AG04449 (cell line): ENCODE measurements around the gene SYNC.
"Not testable (repeated sequence)": the region's sequence is repeated elsewhere in the genome, so short reads cannot be mapped to it uniquely, and the experiment has no call there.

Experiments
- CTCF ChIA-PET: fragments of 350-600 bp; formaldehyde crosslinking; extraction: SDS; loops from one replicate; lab custom pipeline; 2021; ENCODE audit warnings: antibody characterized with exemption; lab: Yijun Ruan, JAX
- POLR2A ChIA-PET: fragments of 400-600, 350-600 bp; formaldehyde crosslinking; extraction: SDS; loops from one replicate; lab custom pipeline; 2020; ENCODE audit warnings: antibody characterized with exemption, inconsistent platforms; lab: Yijun Ruan, JAX
- DNase-seq: peaks from one replicate; pipeline ENCODE4 v3.0.0-alpha.2; 2010; ENCODE audit warnings: low read depth, low spot score
- H3K4me3 ChIP-seq: 2 replicates; pipeline ENCODE4 v1.5.1; 2011; ENCODE audit warnings: low read depth, mild to moderate bottlenecking, control low read depth, low read length
- CTCF ChIP-seq: IDR thresholded peaks from one replicate; pipeline ENCODE4 v1.5.1; 2011; ENCODE audit warnings: mild to moderate bottlenecking, moderate library complexity, low read length, control low read depth, inconsistent platforms; ENCODE audit not compliant: insufficient read depth; ENCODE audit errors: missing control alignments

The SYNC gene

GRCh38 chr1:32681999-32682398 is 20.6 kb downstream of the SYNC start:
- ChIA-PET CTCF (no interaction called here), POLR2A (interaction anchor here (0.8 to 1.5 kb wide), 2 partner anchors 10 to 13 kb away, joined by 3 read pairs; no protein-coding TSS in a partner anchor)
- no peak for TF ChIP-seq CTCF

GRCh38 chr1:32681509-32681908 is 21.1 kb downstream of the SYNC start:
- TF ChIP-seq CTCF = no peak
- POLR2A ChIA-PET = interaction anchor here (0.8 kb wide), 1 partner anchor 14 kb away, joined by 3 read pairs; no protein-coding TSS in a partner anchor
- no peak for DNase-seq
- H3K4me3 ChIP-seq = no peak overlapping the region
- CTCF ChIA-PET = no interaction called here

More at GRCh38 chr1:32681999-32682398, 20.6 kb downstream of the SYNC start:
- H3K4me3 ChIP-seq = no peak overlapping the region
- DNase-seq = no peak

GRCh38 chr1:32680642-32681041 is 21.9 kb downstream of the SYNC start:
- no peak for DNase-seq
- no peak for TF ChIP-seq CTCF
- H3K4me3 ChIP-seq = no peak overlapping the region
- CTCF ChIA-PET = no interaction called here
- POLR2A ChIA-PET = no interaction called here

- POLR2A ChIA-PET, DNase-seq, H3K4me3 ChIP-seq: not testable (repeated sequence)
- CTCF ChIA-PET = interaction anchor here (0.9 to 1.6 kb wide), 3 partner anchors 8 to 160 kb away, joined by 4 to 5 read pairs (median 5); no protein-coding TSS in a partner anchor
Observed at GRCh38 chr1:32679993-32680392, 22.6 kb downstream of the SYNC start.

GRCh38 chr1:32676945-32677344 is 25.6 kb downstream of the SYNC start:
- ChIA-PET POLR2A (interaction anchor here (0.6 kb wide), 1 partner anchor 11 kb away, joined by 4 read pairs; no protein-coding TSS in a partner anchor), CTCF (interaction anchor here (0.8 to 1.1 kb wide), 2 partner anchors 13 to 96 kb away, joined by 3 read pairs; no protein-coding TSS in a partner anchor)
- DNase-seq = no peak
- TF ChIP-seq CTCF = no peak
- H3K4me3 ChIP-seq = no peak overlapping the region

GRCh38 chr1:32668716-32669115 is 33.9 kb downstream of the SYNC start:
- POLR2A ChIA-PET, DNase-seq, CTCF ChIA-PET, H3K4me3 ChIP-seq: not testable (repeated sequence)

GRCh38 chr1:32666901-32667566 is 35.5 kb downstream of the SYNC start:
- TF ChIP-seq CTCF = no peak
- no peak for DNase-seq
- CTCF ChIA-PET = no interaction called here
- POLR2A ChIA-PET = no interaction called here
- no peak overlapping the region for H3K4me3 ChIP-seq
